Measurements from ENCODE around the gene CCN2. TPM values are rescaled to one million over a fixed set of nuclear protein-coding genes. Genes with fewer than 3 reads are reported as not detected.
"Not testable (repeated sequence)": the region's sequence is repeated elsewhere in the genome, so short reads cannot be mapped to it uniquely, and the experiment has no call there.

CCN2 gene
- total RNA-seq, 1 experiment from 2014 or later, result 49.4 TPM

DNA sequence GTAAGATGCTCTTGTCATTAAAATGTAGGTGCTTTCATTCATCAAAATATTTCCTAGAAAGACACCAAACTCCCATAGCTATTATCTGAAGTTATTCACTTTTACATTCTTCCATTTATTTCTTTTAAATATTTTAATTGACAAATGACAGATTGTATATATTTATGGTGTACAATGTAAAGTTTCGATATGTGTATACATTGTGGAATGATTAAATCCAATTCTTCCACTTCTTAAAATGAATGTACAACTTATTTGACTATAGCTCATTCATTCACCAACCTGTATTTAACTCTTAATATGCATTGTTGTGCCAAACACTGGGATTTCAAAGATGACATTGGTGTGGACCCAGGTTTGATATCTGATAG lies 41.0 kb downstream of the CCN2 start:
- CTCF ChIA-PET, result interaction anchor here (0.6 to 4.6 kb wide), 41 partner anchors 9 to 1223 kb away, joined by 3 to 112 read pairs (median 4); no protein-coding TSS in a partner anchor
- intact Hi-C loops (cut with micrococcal nuclease), result loop anchor here (1.0 kb wide), 2 partner anchors 128 to 216 kb away; no protein-coding TSS in a partner anchor
- TF ChIP-seq, protein P1, sequence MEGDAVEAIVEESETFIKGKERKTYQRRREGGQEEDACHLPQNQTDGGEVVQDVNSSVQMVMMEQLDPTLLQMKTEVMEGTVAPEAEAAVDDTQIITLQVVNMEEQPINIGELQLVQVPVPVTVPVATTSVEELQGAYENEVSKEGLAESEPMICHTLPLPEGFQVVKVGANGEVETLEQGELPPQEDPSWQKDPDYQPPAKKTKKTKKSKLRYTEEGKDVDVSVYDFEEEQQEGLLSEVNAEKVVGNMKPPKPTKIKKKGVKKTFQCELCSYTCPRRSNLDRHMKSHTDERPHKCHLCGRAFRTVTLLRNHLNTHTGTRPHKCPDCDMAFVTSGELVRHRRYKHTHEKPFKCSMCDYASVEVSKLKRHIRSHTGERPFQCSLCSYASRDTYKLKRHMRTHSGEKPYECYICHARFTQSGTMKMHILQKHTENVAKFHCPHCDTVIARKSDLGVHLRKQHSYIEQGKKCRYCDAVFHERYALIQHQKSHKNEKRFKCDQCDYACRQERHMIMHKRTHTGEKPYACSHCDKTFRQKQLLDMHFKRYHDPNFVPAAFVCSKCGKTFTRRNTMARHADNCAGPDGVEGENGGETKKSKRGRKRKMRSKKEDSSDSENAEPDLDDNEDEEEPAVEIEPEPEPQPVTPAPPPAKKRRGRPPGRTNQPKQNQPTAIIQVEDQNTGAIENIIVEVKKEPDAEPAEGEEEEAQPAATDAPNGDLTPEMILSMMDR (IDR thresholded peaks at IDR 0.05; ENCODE audit: unreplicated experiment), result no peak
- no peaks in the 10 kb centered on the region for H3K4me1 Mint-ChIP-seq (ENCODE audit: insufficient read depth, unreplicated experiment)
- peaks cover 27% of the 10 kb centered on the region for H3K27me3 Mint-ChIP-seq (ENCODE audit: insufficient read depth, unreplicated experiment)
- POLR2A ChIA-PET, result interaction anchor here (1.0 to 1.4 kb wide), 2 partner anchors 20 to 215 kb away, joined by 3 to 7 read pairs; no protein-coding TSS in a partner anchor
- no peaks in the 10 kb centered on the region for H3K36me3 Mint-ChIP-seq (ENCODE audit: insufficient read depth, unreplicated experiment)
- DNase-seq (ENCODE audit: unreplicated experiment), result no peak
- H3K27ac Mint-ChIP-seq (ENCODE audit: low read depth, unreplicated experiment), result no peak overlapping the region
- H3K4me3 Mint-ChIP-seq (ENCODE audit: unreplicated experiment), result no peak overlapping the region
- BruUV-seq (replicated peaks), result no TSS peak
- no peaks in the 10 kb centered on the region for H3K9me3 Mint-ChIP-seq (ENCODE audit: unreplicated experiment)

DNA sequence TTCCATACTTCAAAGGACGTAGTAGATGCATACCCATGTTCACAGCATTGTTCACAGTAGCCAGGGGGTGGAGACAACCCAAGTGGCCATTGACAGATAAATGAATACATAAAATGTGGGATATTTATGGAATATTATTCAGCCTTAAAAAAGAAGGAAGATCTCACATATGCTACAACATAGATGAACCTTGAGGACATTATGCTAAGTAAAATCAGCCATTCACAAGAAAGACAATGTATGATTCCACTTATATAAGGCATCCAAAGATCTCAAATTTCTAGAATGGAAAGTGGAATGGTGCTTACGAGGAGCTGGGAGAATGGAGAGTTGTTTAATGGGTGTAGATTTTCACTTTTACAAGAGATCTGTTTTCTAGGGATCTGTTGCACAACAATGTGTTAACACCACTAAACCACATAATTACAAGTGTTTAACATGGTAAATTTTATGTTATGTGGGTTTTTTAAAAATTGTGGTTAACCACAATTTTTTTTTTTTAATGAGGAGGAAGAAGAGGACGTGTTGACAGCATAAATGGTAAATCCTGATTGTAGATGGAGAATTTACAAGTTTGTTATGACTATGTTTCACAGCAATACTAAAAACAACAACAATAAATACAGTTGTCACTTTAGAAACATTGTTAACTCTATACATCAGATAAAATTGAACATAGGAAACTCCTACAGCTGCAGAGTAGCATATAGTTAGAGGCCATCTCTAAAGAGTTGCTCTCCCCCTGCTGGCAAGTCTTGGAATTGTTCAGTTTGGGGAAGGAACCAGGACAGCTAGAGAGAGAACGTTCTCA lies 41.6 kb downstream of the CCN2 start:
- POLR2A ChIA-PET, result interaction anchor here (0.5 to 1.4 kb wide), 3 partner anchors 20 to 299 kb away, joined by 3 to 7 read pairs (median 3); no protein-coding TSS in a partner anchor
- H3K4me1 Mint-ChIP-seq (ENCODE audit: insufficient read depth, unreplicated experiment), result no peaks in the 10 kb centered on the region

DNA sequence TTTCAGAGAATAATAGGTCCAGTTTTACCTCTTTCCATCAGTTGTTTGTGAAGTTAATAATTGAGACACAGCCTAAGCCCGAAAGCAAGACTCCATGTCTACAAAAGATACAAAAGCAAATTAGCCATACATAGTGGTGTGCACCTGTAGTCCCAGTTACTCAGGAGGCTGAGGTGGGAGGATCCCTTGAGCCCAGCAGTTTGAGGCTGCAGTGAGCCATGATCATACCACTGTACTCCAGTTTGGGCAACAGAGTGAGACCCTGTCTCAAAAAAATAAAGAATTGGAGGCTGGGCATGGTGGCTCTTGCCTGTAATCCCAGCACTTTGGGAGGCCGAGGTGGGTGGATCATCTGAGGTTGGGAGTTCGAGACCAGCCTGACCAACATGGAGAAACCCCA lies 42.4 kb downstream of the CCN2 start:
- H3K36me3 Mint-ChIP-seq (ENCODE audit: insufficient read depth, unreplicated experiment); DNase-seq (ENCODE audit: unreplicated experiment); H3K9me3 Mint-ChIP-seq (ENCODE audit: unreplicated experiment); H3K27ac Mint-ChIP-seq (ENCODE audit: low read depth, unreplicated experiment); H3K4me3 Mint-ChIP-seq (ENCODE audit: unreplicated experiment); BruUV-seq (replicated peaks); intact Hi-C loops (cut with micrococcal nuclease); H3K4me1 Mint-ChIP-seq (ENCODE audit: insufficient read depth, unreplicated experiment): not testable (repeated sequence)
- H3K27me3 Mint-ChIP-seq (ENCODE audit: insufficient read depth, unreplicated experiment), result peaks cover 27% of the 10 kb centered on the region
- CTCF ChIA-PET, result interaction anchor here (1.1 to 3.2 kb wide), 6 partner anchors 8 to 220 kb away, joined by 3 to 44 read pairs (median 4); no protein-coding TSS in a partner anchor
- POLR2A ChIA-PET, result interaction anchor here (1.4 kb wide), 1 partner anchor 216 kb away, joined by 3 read pairs; no protein-coding TSS in a partner anchor

More for the DNA sequence above, 41.6 kb downstream of the CCN2 start:
- Mint-ChIP-seq H3K36me3 (ENCODE audit: insufficient read depth, unreplicated experiment) (no peaks in the 10 kb centered on the region), H3K4me3 (ENCODE audit: unreplicated experiment) (no peak overlapping the region), H3K9me3 (ENCODE audit: unreplicated experiment) (no peaks in the 10 kb centered on the region), H3K27me3 (ENCODE audit: insufficient read depth, unreplicated experiment) (peaks cover 27% of the 10 kb centered on the region), H3K27ac (ENCODE audit: low read depth, unreplicated experiment) (no peak overlapping the region)
- CTCF ChIA-PET, result interaction anchor here (0.6 to 4.6 kb wide), 41 partner anchors 9 to 1223 kb away, joined by 3 to 112 read pairs (median 4); no protein-coding TSS in a partner anchor
- intact Hi-C loops (cut with micrococcal nuclease), result loop anchor here (1.0 kb wide), 2 partner anchors 127 to 215 kb away; no protein-coding TSS in a partner anchor
- TF ChIP-seq, protein P1 (IDR thresholded peaks at IDR 0.05; ENCODE audit: unreplicated experiment), result peak; percentile 79
- no TSS peak for BruUV-seq (replicated peaks)
- peak; percentile 86 for DNase-seq (ENCODE audit: unreplicated experiment)

DNA sequence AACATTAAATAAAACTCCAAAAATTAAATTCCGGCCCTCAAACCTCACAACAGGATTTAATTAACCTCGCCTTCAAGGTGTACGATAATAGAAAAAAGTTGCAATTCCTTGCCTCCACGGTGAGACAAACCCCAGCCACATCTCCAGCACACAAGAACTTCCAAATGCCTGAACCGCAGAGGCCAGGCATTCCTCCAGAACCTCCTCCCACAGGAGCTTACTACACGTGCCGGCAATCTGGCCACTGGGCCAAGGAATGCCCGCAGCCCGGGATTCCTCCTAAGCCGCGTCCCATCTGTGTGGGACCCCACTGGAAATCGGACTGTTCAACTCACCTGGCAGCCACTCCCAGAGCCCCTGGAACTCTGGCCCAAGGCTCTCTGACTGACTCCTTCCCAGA lies 47.4 kb downstream of the CCN2 start:
- H3K27me3 Mint-ChIP-seq (ENCODE audit: insufficient read depth, unreplicated experiment), result peaks cover 30% of the 10 kb centered on the region
- H3K4me3 Mint-ChIP-seq (ENCODE audit: unreplicated experiment); H3K9me3 Mint-ChIP-seq (ENCODE audit: unreplicated experiment); H3K36me3 Mint-ChIP-seq (ENCODE audit: insufficient read depth, unreplicated experiment); H3K4me1 Mint-ChIP-seq (ENCODE audit: insufficient read depth, unreplicated experiment); intact Hi-C loops (cut with micrococcal nuclease); POLR2A ChIA-PET; H3K27ac Mint-ChIP-seq (ENCODE audit: low read depth, unreplicated experiment); BruUV-seq (replicated peaks); DNase-seq (ENCODE audit: unreplicated experiment): not testable (repeated sequence)
- CTCF ChIA-PET, result interaction anchor here (0.6 kb wide), 2 partner anchors 46 to 314 kb away, joined by 3 to 5 read pairs; no protein-coding TSS in a partner anchor

DNA sequence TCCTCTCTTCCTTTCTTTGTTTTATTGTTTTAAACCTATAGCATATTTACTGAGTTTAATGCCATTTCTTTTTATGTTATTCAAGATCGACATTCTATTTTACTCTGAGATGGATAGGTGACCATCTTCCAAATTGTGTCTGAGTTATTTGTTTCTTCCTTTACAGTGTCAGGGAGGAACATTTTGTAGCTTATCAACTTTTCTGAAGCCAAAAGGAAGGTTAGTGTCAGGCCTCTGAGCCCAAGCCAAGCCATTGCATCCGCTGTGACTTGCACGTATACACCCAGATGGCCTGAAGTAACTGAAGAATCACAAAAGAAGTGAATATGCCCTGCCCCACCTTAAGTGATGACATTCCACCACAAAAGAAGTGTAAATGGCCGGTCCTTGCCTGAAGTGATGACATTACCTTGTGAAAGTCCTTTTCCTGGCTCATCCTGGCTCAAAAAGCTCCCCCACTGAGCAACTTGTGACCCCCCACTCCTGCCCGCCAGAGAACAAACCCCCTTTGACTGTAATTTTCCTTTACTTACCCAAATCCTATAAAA lies 49.8 kb downstream of the CCN2 start:
- H3K27ac Mint-ChIP-seq (ENCODE audit: low read depth, unreplicated experiment); H3K9me3 Mint-ChIP-seq (ENCODE audit: unreplicated experiment); intact Hi-C loops (cut with micrococcal nuclease); H3K36me3 Mint-ChIP-seq (ENCODE audit: insufficient read depth, unreplicated experiment); DNase-seq (ENCODE audit: unreplicated experiment); H3K4me3 Mint-ChIP-seq (ENCODE audit: unreplicated experiment); H3K4me1 Mint-ChIP-seq (ENCODE audit: insufficient read depth, unreplicated experiment); BruUV-seq (replicated peaks): not testable (repeated sequence)
- CTCF ChIA-PET, result interaction anchor here (1.2 kb wide), 1 partner anchor 206 kb away, joined by 5 read pairs; no protein-coding TSS in a partner anchor
- POLR2A ChIA-PET, result interaction anchor here (0.7 kb wide), 2 partner anchors 155 to 275 kb away, joined by 3 to 4 read pairs; no protein-coding TSS in a partner anchor
- peaks cover 30% of the 10 kb centered on the region for H3K27me3 Mint-ChIP-seq (ENCODE audit: insufficient read depth, unreplicated experiment)

Measured in MCF 10A (cell line).